Subcutaneous adipose tissue (tissue), 4 donors: ENCODE data around the gene DNTT. TPM values are rescaled to one million over a fixed set of nuclear protein-coding genes. Genes with fewer than 3 reads are reported as not detected.

ENCODE experiments used
- CTCF ChIP-seq: fragments of 450-650 bp; IDR thresholded peaks from one replicate; pipeline ENCODE4 v1.5.1; 2016; ENCODE audit warnings: low read depth, mild to moderate bottlenecking, control low read depth, antibody characterized with exemption, moderate library complexity
- total RNA-seq, 4 donors: library from RNA; depleted of rRNA; stranded (reverse); fragments of >200 nt; gene quantifications; one replicate each; pipeline ENCODE4 v1.1.0, GENCODE V29; 2016

DNTT gene
- total RNA-seq, 4 donors from 2014 or later: not detected

DNA sequence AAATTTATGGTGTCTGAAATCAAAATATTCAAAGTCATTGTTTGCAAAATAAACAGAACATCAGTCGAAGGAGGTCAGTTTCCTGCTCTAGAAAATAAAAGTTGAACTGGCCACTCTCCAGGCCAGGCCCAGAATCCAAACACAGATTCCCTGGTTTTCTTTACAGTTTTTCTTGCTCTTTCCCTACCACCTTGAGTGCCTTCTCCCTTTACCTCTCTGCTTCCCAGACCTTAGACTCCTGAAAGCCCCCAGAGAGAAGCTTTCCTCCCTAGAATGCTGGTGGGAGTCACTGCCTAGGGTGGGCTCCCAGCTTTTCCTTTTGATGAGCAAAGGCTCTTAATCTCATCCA lies 6.1 kb downstream of the DNTT start:
- TF ChIP-seq CTCF: no peak

- no peak for TF ChIP-seq CTCF
Observed at GRCh38 chr10:96311180-96311715, 7.0 kb downstream of the DNTT start.

DNA sequence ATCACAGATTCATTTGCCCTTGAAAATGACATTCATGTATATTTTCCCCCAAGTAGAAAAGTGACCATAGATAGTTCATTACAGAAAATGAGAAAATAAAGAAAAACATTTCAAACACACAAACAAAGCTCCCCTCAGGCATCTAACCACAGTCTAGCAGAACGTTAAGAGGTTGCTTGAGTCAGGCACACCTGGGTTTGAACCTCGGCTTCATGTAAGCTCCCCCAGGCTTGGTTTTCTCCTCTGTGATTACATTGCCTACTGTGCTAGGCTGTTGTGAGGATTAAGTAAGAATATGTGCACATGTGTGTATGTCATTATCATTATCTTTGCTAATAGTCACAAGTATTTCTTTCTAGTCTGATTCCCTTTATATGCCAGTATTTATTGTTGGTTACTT lies 9.1 kb downstream of the DNTT start:
- TF ChIP-seq CTCF: no peak

DNA sequence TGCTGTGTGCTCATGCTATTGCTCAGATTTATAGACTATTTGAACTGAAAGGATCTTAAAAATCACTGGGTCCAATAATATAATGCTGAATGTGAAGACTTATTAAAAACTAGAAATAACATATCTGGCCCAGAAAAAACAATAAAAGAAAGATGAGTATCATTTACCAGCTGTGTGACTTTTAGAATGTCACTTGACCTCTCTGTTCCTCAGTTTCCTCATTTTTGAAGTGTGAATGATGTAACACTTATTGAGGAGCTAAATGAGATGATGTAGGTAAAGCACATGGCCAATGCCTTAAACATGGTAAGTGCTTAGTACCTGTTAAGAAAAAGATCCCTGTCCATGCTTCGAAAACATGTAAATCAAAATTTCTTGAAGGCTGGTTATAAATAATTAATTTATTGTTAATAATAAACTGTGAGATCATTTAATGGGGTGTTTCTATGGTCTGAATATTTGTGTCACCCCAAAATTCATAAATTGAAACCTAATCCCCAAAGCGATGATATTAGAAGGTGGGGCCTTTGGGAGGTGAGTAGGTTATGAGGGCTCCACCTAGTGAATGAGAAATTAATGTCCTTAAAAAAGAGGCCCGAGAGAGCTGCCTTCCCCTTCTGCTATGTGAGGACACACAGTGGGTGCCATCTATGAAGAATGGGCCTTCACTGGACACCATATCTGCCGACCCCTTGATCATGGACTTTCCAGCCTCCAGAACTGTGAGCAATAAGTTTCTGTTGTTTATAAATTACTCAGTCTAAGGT lies 13.0 kb downstream of the DNTT start:
- no peak for TF ChIP-seq CTCF

DNA sequence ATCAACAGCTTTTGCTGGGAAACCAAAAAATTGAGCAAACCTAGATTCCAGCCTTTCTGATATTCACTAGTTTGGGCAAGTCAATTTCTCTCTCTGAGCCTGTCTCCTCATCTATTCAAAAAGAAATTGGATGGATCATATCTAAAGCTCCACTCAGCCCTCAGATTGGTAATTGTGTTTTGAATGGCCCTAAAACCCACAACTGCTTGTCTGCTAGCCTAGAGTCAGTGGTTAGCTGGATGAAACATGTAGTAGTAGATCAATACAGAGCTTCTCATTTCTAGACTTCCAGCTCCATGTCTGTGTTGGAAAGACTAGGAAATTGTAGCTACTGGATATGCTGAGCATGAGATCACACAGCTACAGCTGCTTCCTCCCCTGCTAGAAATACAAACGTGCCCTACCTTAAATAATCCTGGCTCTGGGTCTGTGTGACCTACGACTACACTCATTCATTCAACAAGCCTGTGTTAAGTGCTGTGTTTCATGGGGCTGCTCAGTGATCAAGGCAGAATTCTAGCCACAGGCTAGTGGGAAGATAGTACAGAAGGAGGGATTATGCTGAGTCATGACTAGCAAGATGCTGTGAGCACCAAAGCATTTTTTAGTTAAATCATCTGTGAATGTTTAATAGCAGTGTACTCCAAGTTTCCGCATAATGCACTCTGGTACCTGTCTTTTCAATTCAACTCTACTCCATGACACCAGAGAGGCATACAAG lies 15.7 kb downstream of the DNTT start:
- TF ChIP-seq CTCF: no peak

DNA sequence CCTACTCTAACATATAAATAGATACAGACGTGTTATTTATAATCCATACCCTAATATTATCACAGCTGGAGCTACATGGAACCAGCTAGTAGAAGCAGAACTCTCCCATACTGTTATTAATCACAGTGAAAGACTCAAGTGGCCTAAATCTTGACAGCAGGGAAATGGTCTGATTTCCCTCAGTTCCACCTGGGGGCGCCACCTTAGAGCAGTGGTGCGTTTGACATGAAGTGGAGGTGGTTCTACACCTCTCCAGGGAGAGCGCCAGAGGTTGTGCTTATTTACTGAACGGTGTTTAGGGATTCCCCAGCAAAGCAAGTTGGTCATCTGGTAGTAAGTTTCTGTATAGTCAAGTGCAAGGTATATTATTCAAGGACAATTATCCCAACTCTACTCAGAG lies 17.6 kb downstream of the DNTT start:
- no peak for TF ChIP-seq CTCF

GRCh38 chr10:96322275-96322674 lies 18.0 kb downstream of the DNTT start:
- TF ChIP-seq CTCF: no peak
